Left colon (tissue), 2 donors: ENCODE results near the gene ERCC1. TPM values are rescaled to one million over a fixed set of nuclear protein-coding genes. Genes with fewer than 3 reads are reported as not detected.

ENCODE experiments used
- ATAC-seq: fragments of 200-7000 bp; cut with Tn5 transposase; one replicate; pipeline ENCODE4 v1.9.1; 2020; ENCODE audit warnings: mild to moderate bottlenecking, moderate library complexity
- DNase-seq, 2 donors: peaks; one replicate each; pipeline ENCODE4 v3.0.0-alpha.2; 2020
- intact Hi-C, 2 donors: fragments of 100-400 bp; cut with DNase I in 1 of 2; cut with micrococcal nuclease in 1 of 2; formaldehyde crosslinking; loops; one replicate each; pipeline versions ENCODE4 v1.11.2 to v1.14.0; 2022; cut with DNase I, micrococcal nuclease
- long read RNA-seq: library from polyadenylated mRNA; unstranded; transcript quantifications from one replicate; pipeline ENCODE4 v2.0.0, GENCODE V29; 2021
- total RNA-seq, 2 donors: library from RNA; stranded (reverse); fragmentation: NEBNext Ultra II Directional; extraction: Animal tissue kit (Norgen Biotek cat#: 25700); gene quantifications; one replicate each; pipeline ENCODE4 v1.2.1, GENCODE V29; 2021
- donor health status: DM: no; HTN: no; CAD: no.
- donor health status: DM: yes; HTN: yes; CAD: no.

The ERCC1 gene
- total RNA-seq: 10 to 100 TPM; 37.1 to 43.6 TPM
- long read RNA-seq, partial matches to known transcripts: 15 of 38 reads
- long read RNA-seq, other reads (novel, unspliced or antisense): 14 of 38 reads

DNA sequence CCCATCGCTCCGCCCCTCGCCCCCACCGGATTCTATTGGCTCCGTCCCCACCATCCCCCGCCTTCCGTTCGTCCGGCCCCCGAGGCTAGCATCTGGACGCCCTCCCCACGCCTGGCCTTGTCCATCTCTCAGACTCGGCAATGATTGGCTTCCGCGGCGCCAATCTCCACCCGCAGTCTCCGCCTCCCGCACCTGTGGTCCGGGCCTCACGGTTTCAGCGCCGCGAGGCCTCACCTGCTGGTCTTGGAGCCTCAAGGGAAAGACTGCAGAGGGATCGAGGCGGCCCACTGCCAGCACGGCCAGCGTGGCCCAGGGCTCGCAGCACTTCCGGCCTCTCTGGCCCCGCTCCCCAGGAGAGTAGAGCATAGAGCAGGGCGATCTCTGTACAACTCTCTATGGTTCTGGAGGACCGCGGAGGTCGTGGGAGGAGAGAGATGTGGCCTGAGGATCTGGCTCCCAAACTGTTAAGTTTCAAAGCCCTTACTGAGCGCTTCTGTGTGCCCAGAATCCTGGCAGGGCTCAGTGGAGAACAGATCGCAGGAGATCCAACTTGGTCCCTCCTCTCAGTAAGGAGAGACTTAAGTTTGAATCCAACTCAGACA, at the start of gene ERCC1:
TSS of gene ERCC1 (minus strand) at position 329 of the 602 bp plus-strand sequence. CDS start 543 bp downstream, outside the sequence.
- DNase-seq (peak; percentile 99 to 100), ATAC-seq (peak; percentile 89)
- intact Hi-C loops: no loop called here

GRCh38 chr19:45473367-45473681, 49.6 kb upstream of the ERCC1 start:
- no peak for DNase-seq
- ATAC-seq: no peak

GRCh38 chr19:45472563-45473366, 49.0 kb upstream of the ERCC1 start:
- ATAC-seq: no peak
- DNase-seq: no peak
- intact Hi-C loops: no loop called here

More at GRCh38 chr19:45473367-45473681, 49.6 kb upstream of the ERCC1 start:
- intact Hi-C loops: no loop called here

- ATAC-seq: no peak
- intact Hi-C loops: no loop called here
- DNase-seq: no peak
Observed at GRCh38 chr19:45471931-45472562, 48.3 kb upstream of the ERCC1 start.

- ATAC-seq (no peak), DNase-seq (no peak)
- intact Hi-C loops: no loop called here
Observed at GRCh38 chr19:45471111-45471930, 47.6 kb upstream of the ERCC1 start.

GRCh38 chr19:45470762-45471081, 47.0 kb upstream of the ERCC1 start:
- intact Hi-C loops: no loop called here
- ATAC-seq (no peak), DNase-seq (no peak)

GRCh38 chr19:45469945-45470761, 46.4 kb upstream of the ERCC1 start:
- intact Hi-C loops: no loop called here
- no peak for ATAC-seq
- peak in 1 of 2 donors; percentile 49 for DNase-seq

DNA sequence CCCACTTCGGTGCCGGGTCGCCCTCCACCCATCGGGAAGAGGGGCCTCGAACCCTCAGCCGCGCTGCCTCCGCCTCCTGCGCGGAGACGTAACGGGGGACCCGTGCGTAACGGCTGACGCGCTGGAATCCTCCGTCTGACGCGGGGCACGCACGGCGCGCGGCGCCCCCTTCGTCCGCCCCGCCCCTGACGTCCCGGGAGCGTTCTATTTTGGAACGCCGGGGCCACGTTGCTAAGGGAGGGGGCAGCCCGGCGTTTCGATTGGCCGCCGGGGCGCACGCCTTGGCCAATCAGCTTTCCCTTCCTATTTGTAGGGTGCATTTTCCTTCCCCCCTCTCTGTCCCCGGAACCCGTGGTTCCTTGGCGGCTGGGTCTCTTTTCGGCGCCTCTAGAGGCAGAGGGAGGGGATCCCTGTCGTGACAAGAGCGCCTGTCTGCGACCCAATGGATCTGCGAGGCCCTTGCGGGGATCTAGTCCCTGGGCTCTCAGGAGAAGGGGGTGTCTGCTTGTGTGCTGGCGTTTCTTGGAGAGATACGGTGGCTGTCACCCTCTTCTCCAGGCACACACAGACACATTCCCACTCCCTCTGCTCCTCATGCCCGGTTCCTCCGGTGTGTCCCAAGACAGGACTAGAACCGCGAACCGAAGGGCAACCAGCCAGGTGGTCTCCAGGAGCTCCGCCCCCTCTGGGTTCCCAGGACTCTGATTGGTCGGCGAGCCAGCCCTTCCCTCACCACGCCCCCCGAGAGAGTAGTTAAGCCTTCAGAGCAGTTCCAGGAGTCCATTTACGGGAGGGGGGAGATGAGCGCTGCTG, 45.6 kb upstream of the ERCC1 start:
- DNase-seq (peak; percentile 92 to 94), ATAC-seq (peak; percentile 83)
- intact Hi-C loops: no loop called here

DNA sequence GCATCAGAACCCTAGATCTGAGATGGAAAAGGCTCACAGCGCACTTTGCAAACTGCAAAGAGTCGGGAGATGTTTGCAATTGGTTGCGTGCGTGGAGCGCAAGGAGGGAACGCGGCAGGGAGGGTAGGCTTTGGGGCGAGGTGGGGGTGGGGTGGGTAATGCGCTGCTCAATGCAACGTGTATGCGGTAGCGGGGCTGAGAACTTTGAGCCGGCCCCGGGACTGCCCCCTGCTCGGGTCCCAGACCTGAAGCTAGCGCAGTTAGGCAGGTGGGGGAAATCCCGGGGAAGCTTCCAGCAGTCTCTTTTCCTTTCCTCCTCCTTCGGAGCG, 45.0 kb upstream of the ERCC1 start:
- intact Hi-C loops: no loop called here
- ATAC-seq (peak; percentile 28), DNase-seq (no peak)

GRCh38 chr19:45468159-45468651, 44.5 kb upstream of the ERCC1 start:
- ATAC-seq (no peak), DNase-seq (peak in 1 of 2 donors; percentile 53)
- intact Hi-C loops: no loop called here

- DNase-seq (peak; percentile 94 to 96), ATAC-seq (peak; percentile 68)
- intact Hi-C loops: no loop called here
Observed at GRCh38 chr19:45467456-45468158, 43.9 kb upstream of the ERCC1 start, which contains the start of gene FOSB. Gene FOSB (plus strand): TSS chr19:45467996. CDS start chr19:45468587, 591 bp downstream.

DNA sequence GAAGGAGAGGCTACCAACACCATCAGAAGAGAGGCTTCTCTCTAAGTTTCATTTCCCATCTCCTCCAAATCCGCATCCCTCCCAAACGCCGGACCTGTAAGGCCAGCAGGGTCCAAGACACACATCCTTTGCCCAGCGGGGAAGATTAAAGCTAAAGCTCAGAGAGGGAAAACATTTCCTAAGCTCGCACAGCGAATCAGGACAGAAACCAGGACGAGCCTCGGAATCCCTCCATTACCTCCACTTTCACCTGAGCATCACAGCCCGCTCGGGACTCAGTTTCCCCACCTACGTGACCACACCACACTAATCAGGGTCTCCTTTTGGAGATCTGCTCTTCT, 43.4 kb upstream of the ERCC1 start:
- ATAC-seq: no peak
- DNase-seq: no peak
- intact Hi-C loops: no loop called here

DNA sequence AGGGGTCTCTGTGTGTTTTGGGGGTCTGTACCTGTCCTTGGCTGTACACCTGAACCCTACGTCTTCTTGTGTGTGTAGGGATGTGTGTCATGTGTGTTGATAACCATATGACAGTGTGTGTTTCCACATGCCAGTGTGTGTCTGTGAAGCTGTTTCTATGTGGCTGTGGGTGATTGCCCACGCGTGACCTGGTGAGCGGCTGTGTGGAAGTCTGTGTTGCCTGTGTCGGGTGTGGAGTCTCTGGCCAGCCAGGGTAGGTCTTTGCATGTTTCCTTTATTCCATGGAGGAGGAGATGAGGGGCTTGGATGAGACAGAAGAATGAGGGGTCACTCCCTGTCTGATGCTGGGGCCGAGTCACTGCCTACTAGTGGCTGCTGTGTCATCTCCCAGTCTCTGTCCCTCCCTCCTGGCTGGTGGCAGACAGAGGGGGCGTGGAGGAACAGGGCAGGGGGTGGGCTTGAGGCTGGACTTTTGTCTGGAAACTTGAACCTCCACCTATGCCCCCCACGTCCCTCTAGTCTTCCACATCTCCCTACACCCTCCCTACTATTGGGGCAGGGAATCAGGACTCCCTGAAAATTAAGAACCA, 41.2 kb upstream of the ERCC1 start:
- intact Hi-C loops: no loop called here
- DNase-seq (no peak), ATAC-seq (no peak)

DNA sequence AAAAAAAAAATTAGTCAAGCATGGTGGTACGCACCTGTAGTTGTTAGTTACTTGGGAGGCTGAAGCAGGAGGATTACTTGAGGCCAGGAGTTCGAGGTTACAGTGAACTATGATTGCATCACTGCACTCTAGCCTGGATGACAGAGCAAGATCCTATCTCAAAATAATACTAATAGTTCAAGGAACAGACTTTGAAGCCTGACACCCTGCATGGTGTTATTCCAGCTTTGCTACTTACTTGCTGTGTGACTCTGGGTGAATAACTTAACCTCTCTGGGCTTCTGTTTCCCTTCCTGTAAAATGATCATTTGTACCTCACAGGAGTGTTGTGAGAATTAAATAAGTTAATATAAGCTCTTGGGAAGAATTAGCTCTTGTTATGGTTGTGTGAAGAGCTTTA, 40.6 kb upstream of the ERCC1 start:
- ATAC-seq (no peak), DNase-seq (no peak)
- intact Hi-C loops: no loop called here

GRCh38 chr19:45463241-45463640, 39.5 kb upstream of the ERCC1 start:
- intact Hi-C loops: no loop called here
- DNase-seq (no peak), ATAC-seq (no peak)

DNA sequence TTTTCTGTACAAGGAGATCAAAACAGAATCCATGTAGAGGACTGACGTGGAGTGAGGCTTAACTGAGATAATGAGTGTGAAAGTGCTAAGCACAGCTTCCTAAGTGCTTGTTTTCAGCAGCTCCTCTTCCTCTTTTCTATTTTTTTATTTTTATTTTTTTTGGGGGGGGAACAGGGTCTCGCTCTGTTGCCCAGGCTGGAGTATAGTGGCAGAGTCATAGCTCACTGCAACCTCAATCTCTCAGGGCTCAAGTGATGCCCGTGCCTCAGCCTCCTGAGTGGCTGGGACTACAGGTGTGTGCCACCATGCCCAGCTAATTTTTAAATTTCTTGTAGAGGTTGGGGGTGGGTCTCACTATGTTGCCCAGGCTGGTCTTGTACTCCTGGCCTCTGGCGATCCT, 38.5 kb upstream of the ERCC1 start:
- no peak for ATAC-seq
- intact Hi-C loops: no loop called here
- no peak for DNase-seq
